Measurements from ENCODE around the gene HS6ST3.

Gene HS6ST3

DNA sequence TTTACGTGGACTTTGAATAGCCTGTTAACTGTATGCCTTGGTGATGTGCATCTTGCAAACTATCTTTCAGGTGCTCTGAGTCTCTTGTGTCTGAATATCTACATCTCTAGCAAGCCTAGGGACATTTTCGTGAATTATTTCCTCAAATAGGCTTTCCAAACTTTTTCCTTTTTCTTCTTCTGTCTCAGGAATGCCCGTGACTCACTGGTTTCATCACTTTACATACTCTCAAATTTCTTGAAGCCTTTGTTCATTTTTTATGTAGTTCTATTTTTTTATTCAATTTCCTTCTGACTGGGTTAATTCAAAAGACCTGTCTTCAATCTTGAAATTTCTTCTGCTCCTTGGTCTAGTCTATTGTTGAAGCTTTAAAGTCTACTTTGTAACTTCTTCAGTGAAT, 572.1 kb downstream of the HS6ST3 start:
- Histone ChIP-seq H3F3A (ENCODE audit: insufficient read depth, low read length) (no peaks in the 10 kb centered on the region), H3K9me3 (ENCODE audit: low read length) (no peaks in the 10 kb centered on the region), H3K9ac (ENCODE audit: low read length) (no peak overlapping the region), H3K4me2 (ENCODE audit: low read length) (no peak overlapping the region), H3K36me3 (ENCODE audit: insufficient read depth, low read length) (no peaks in the 10 kb centered on the region), H3K27me3 (ENCODE audit: insufficient read depth, low read length) (no peaks in the 10 kb centered on the region), H2AFZ (ENCODE audit: low read length) (no peak overlapping the region), H3K9me2 (ENCODE audit: low read depth, low read length) (no peaks in the 10 kb centered on the region), H3K4me1 (ENCODE audit: insufficient read depth, low read length, severe bottlenecking) (no peaks in the 10 kb centered on the region), H3K4me3 (ENCODE audit: low read depth, low read length, poor library complexity, severe bottlenecking) (no peak overlapping the region), H3K27ac (ENCODE audit: low read depth, low read length, poor library complexity, severe bottlenecking) (no peak overlapping the region), H3K79me2 (ENCODE audit: insufficient read depth, low read length) (no peaks in the 10 kb centered on the region), H4K20me1 (ENCODE audit: insufficient read depth, low read length) (no peaks in the 10 kb centered on the region)
- no peak for TF ChIP-seq EZH2 (IDR thresholded peaks at IDR 0.05; ENCODE audit: borderline replicate concordance, low read length)
- TF ChIP-seq CTCF (IDR thresholded peaks at IDR 0.05; ENCODE audit: low read length) = no peak

DNA sequence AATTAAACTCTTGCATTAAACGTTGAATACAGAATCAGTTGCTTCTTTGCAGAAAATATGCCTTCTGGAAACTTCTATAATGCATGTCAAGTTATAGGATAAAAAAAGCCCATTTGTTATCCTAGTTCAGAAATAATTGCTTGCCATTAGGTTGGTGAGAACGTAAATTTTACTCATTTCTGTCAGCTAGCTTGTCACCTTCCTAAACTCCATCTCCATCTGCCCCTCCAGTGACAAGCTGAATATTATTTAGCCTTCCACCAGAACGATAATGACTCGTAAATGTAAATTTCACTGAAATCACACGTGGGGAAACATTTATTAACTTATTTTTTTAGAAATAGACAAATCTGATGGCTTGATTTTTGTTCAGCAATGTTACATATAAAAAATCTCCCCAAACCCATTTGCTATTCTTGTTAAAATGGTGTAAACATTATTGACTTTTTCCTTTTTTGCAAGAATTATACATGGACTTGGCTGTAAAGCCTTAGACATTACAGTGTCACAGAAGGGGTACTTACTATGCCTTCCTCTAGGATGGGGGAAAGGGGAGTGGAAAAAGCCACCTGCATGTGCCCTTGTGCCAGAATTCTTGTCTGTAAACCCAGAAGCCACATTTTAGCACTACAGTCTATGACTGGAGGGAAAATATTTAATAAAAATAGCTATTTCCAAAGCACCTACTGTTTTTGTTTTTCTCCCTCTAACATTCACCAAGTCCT, 577.5 kb downstream of the HS6ST3 start:
- H3K4me2 ChIP-seq (ENCODE audit: low read length) = no peak overlapping the region
- H3K36me3 ChIP-seq (ENCODE audit: insufficient read depth, low read length) = no peaks in the 10 kb centered on the region
- H3K27me3 ChIP-seq (ENCODE audit: insufficient read depth, low read length) = no peaks in the 10 kb centered on the region
- no peak overlapping the region for H3K27ac ChIP-seq (ENCODE audit: low read depth, low read length, poor library complexity, severe bottlenecking)
- H3K9me2 ChIP-seq (ENCODE audit: low read depth, low read length) = no peaks in the 10 kb centered on the region
- no peak for TF ChIP-seq CTCF (IDR thresholded peaks at IDR 0.05; ENCODE audit: low read length)
- no peak for TF ChIP-seq EZH2 (IDR thresholded peaks at IDR 0.05; ENCODE audit: borderline replicate concordance, low read length)
- H3K9ac ChIP-seq (ENCODE audit: low read length) = no peak overlapping the region
- H3K4me1 ChIP-seq (ENCODE audit: insufficient read depth, low read length, severe bottlenecking) = no peaks in the 10 kb centered on the region
- H2AFZ ChIP-seq (ENCODE audit: low read length) = no peak overlapping the region
- no peak overlapping the region for H3K4me3 ChIP-seq (ENCODE audit: low read depth, low read length, poor library complexity, severe bottlenecking)
- no peaks in the 10 kb centered on the region for H3K79me2 ChIP-seq (ENCODE audit: insufficient read depth, low read length)
- no peaks in the 10 kb centered on the region for H3F3A ChIP-seq (ENCODE audit: insufficient read depth, low read length)
- H3K9me3 ChIP-seq (ENCODE audit: low read length) = no peaks in the 10 kb centered on the region
- H4K20me1 ChIP-seq (ENCODE audit: insufficient read depth, low read length) = no peaks in the 10 kb centered on the region

GRCh38 chr13:96671073-96671472, 581.2 kb downstream of the HS6ST3 start:
- TF ChIP-seq EZH2 (IDR thresholded peaks at IDR 0.05; ENCODE audit: borderline replicate concordance, low read length) (no peak), CTCF (IDR thresholded peaks at IDR 0.05; ENCODE audit: low read length) (no peak)
- H3K9me3 ChIP-seq (ENCODE audit: low read length) = no peaks in the 10 kb centered on the region

More at GRCh38 chr13:96671073-96671472, 581.2 kb downstream of the HS6ST3 start:
- no peak overlapping the region for H3K9ac ChIP-seq (ENCODE audit: low read length)
- H2AFZ ChIP-seq (ENCODE audit: low read length) = no peak overlapping the region
- no peak overlapping the region for H3K4me2 ChIP-seq (ENCODE audit: low read length)
- H3K36me3 ChIP-seq (ENCODE audit: insufficient read depth, low read length) = no peaks in the 10 kb centered on the region
- no peaks in the 10 kb centered on the region for H4K20me1 ChIP-seq (ENCODE audit: insufficient read depth, low read length)
- no peak overlapping the region for H3K27ac ChIP-seq (ENCODE audit: low read depth, low read length, poor library complexity, severe bottlenecking)
- H3K79me2 ChIP-seq (ENCODE audit: insufficient read depth, low read length) = no peaks in the 10 kb centered on the region
- no peaks in the 10 kb centered on the region for H3F3A ChIP-seq (ENCODE audit: insufficient read depth, low read length)
- H3K4me3 ChIP-seq (ENCODE audit: low read depth, low read length, poor library complexity, severe bottlenecking) = no peak overlapping the region
- H3K4me1 ChIP-seq (ENCODE audit: insufficient read depth, low read length, severe bottlenecking) = no peaks in the 10 kb centered on the region
- no peaks in the 10 kb centered on the region for H3K9me2 ChIP-seq (ENCODE audit: low read depth, low read length)
- H3K27me3 ChIP-seq (ENCODE audit: insufficient read depth, low read length) = no peaks in the 10 kb centered on the region

Data from OCI-LY1 (cell line).